Hepatocyte (in vitro differentiated cells): ENCODE results near the gene FBXO8. TPM values are rescaled to one million over a fixed set of nuclear protein-coding genes. Genes with fewer than 3 reads are reported as not detected.
A peak's percentile ranks its signal among the peaks of the same experiment; 100 is the strongest.

ENCODE experiments used
- DNase-seq: peaks from one replicate; pipeline ENCODE4 v3.0.0-alpha.2; 2016; ENCODE audit warnings: low spot score
- H2AFZ ChIP-seq: fragments of 200-600 bp; sonication (generic); 2 replicates; pipeline ENCODE4 v1.6.0; 2016; ENCODE audit warnings: antibody characterized with exemption, mild to moderate bottlenecking
- H3K27ac ChIP-seq: fragments of 200-600 bp; sonication (generic); 2 replicates; pipeline ENCODE4 v1.5.1; 2016; ENCODE audit warnings: mild to moderate bottlenecking
- H3K27me3 ChIP-seq: fragments of 200-600 bp; sonication (generic); 2 replicates; pipeline ENCODE4 v1.6.1; 2016
- H3K36me3 ChIP-seq: fragments of 200-600 bp; sonication (generic); replicated peaks from 2 replicates; pipeline ENCODE4 v1.5.1; 2016; ENCODE audit warnings: low read depth; ENCODE audit not compliant: insufficient read depth
- H3K4me1 ChIP-seq: fragments of 200-600 bp; sonication (generic); 2 replicates; pipeline ENCODE4 v1.5.1; 2016; ENCODE audit warnings: mild to moderate bottlenecking, moderate library complexity; ENCODE audit not compliant: insufficient read depth
- H3K4me2 ChIP-seq: fragments of 200-600 bp; sonication (generic); 2 replicates; pipeline ENCODE4 v1.6.0; 2016
- H3K4me3 ChIP-seq: fragments of 200-600 bp; sonication (generic); 2 replicates; pipeline ENCODE4 v1.5.1; 2016; ENCODE audit warnings: mild to moderate bottlenecking
- H3K79me2 ChIP-seq: fragments of 200-600 bp; sonication (generic); 2 replicates; pipeline ENCODE4 v1.6.0; 2017; ENCODE audit warnings: mild to moderate bottlenecking
- H3K9me2 ChIP-seq: fragments of 200-600 bp; sonication (generic); replicated peaks from 2 replicates; pipeline ENCODE4 v1.6.0; 2017; ENCODE audit warnings: mild to moderate bottlenecking; ENCODE audit not compliant: insufficient read depth
- H3K9me3 ChIP-seq: fragments of 200-600 bp; sonication (generic); 2 replicates; pipeline ENCODE4 v1.5.1; 2016; ENCODE audit warnings: low read depth, mild to moderate bottlenecking
- H4K20me1 ChIP-seq: fragments of 200-600 bp; sonication (generic); 2 replicates; pipeline ENCODE4 v1.6.0; 2016; ENCODE audit warnings: mild to moderate bottlenecking; ENCODE audit not compliant: insufficient read depth, poor library complexity, severe bottlenecking
- CTCF ChIP-seq: fragments of 200-600 bp; sonication (generic); IDR thresholded peaks from 2 replicates; pipeline ENCODE4 v1.5.1; 2016; ENCODE audit warnings: antibody characterized with exemption, mild to moderate bottlenecking; ENCODE audit not compliant: poor library complexity
- EZH2 ChIP-seq: fragments of 200-600 bp; sonication (generic); IDR thresholded peaks from 2 replicates; pipeline ENCODE4 v1.6.1; 2016; ENCODE audit warnings: antibody characterized with exemption, mild to moderate bottlenecking, borderline replicate concordance
- EZH2phosphoT487 ChIP-seq: fragments of 200-600 bp; sonication (generic); IDR thresholded peaks from one replicate; pipeline ENCODE4 v1.6.1; 2018; ENCODE audit warnings: antibody characterized with exemption, mild to moderate bottlenecking, low read depth, moderate library complexity; ENCODE audit not compliant: unreplicated experiment, severe bottlenecking
- WGBS: methylation state at CpG from one replicate; pipeline ENCODE4 v1.1.6; 2016; ENCODE audit warnings: low lambda C conversion rate; ENCODE audit errors: missing lambda C conversion rate; 5-methylcytosine and 5-hydroxymethylcytosine counted together
- polyA plus RNA-seq: library from polyadenylated mRNA; unstranded; fragments of >200 nt; fragmentation: Nextera tagmentation; extraction: Ambion mirVana; gene quantifications from 2 replicates; pipeline ENCODE4 v1.2.1, GENCODE V29; 2016
- total RNA-seq: library from RNA; depleted of rRNA; stranded (reverse); fragments of >200 nt; gene quantifications from 2 replicates; pipeline ENCODE4 v1.2.3, GENCODE V29; 2014

FBXO8 gene
- total and polyA plus RNA-seq, 2 experiments from 2014 or later = 21.3 to 35.7 TPM

- TF ChIP-seq CTCF (no peak), EZH2phosphoT487 (no peak), EZH2 (no peak)
- Histone ChIP-seq H3K9me3 (no peaks in the 10 kb centered on the region), H2AFZ (no peak overlapping the region), H3K27ac (no peak overlapping the region), H3K4me3 (no peak overlapping the region), H3K27me3 (no peaks in the 10 kb centered on the region), H4K20me1 (no peaks in the 10 kb centered on the region), H3K36me3 (no peaks in the 10 kb centered on the region), H3K79me2 (no peaks in the 10 kb centered on the region), H3K4me1 (no peaks in the 10 kb centered on the region), H3K4me2 (no peak overlapping the region), H3K9me2 (no peaks in the 10 kb centered on the region)
- 96% methylated on average over 1 of the region's 1 CpG for WGBS
- no peak for DNase-seq
Observed at GRCh38 chr4:174324236-174324635, 40.8 kb upstream of the FBXO8 start.

GRCh38 chr4:174320494-174321199 lies 37.2 kb upstream of the FBXO8 start:
- 62% methylated on average over 5 of the region's 5 CpGs for WGBS
- H4K20me1 ChIP-seq = no peaks in the 10 kb centered on the region

DNA sequence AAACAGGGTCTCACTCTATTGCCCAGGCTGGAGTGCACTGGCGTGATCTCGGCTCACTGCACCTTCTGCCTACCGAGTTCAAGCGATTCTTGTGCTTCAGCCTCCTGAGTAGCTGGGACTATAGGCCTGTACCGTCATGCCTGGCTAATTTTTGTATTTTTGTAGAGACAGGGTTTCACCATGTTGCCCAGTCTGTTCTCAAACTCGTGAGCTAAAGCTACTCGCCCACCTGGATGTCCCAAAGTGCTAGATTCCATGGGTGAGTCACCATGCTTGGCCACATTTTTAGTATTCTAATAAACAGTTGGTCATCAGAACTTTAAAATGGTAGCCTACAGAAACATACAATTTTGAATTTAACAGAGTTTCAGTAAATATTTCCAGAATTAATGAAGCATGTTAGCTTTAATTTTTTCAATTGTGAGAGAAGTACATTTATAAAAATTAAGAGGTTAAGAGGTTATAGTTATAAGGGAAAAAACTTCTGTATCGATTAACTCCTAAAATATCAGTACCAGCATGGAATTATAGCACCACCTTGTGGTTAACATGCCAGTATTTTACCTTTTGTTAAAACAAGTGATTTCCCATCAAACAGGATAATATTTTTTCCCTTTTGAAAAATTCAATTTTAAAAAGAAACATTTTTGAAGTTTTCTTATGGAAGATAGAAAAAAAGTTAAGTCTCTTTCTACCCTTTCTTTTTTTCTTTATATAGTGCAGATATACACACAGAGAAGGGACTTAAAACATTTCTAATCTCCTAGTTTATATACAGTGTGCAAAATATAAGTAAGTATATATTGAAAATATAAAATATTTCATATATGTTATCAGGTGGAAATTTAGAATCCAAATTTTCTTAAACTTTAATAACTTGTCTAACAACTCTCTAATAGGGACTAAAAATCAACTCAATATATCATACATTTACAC lies 35.6 kb upstream of the FBXO8 start:
- no peaks in the 10 kb centered on the region for H3K9me3 ChIP-seq
- 73% methylated on average over 8 of the region's 8 CpGs for whole genome bisulfite sequencing
- DNase-seq = peak; percentile 32
- H3K27ac ChIP-seq = no peak overlapping the region
- no peak overlapping the region for H3K4me2 ChIP-seq
- H2AFZ ChIP-seq = no peak overlapping the region
- H3K27me3 ChIP-seq = no peaks in the 10 kb centered on the region
- no peaks in the 10 kb centered on the region for H3K36me3 ChIP-seq
- TF ChIP-seq EZH2phosphoT487 (no peak), EZH2 (no peak), CTCF (peak; percentile 81)
- H4K20me1 ChIP-seq = no peaks in the 10 kb centered on the region
- H3K4me3 ChIP-seq = no peak overlapping the region
- H3K9me2 ChIP-seq = no peaks in the 10 kb centered on the region
- H3K79me2 ChIP-seq = no peaks in the 10 kb centered on the region
- no peaks in the 10 kb centered on the region for H3K4me1 ChIP-seq

More at GRCh38 chr4:174320494-174321199, 37.2 kb upstream of the FBXO8 start:
- no peak for TF ChIP-seq EZH2phosphoT487
- TF ChIP-seq CTCF = no peak
- no peak for TF ChIP-seq EZH2
- H3K9me3 ChIP-seq = no peaks in the 10 kb centered on the region
- no peak for DNase-seq
- H3K27me3 ChIP-seq = no peaks in the 10 kb centered on the region
- no peaks in the 10 kb centered on the region for H3K79me2 ChIP-seq
- no peak overlapping the region for H3K4me3 ChIP-seq
- no peaks in the 10 kb centered on the region for H3K4me1 ChIP-seq
- H2AFZ ChIP-seq = no peak overlapping the region
- no peaks in the 10 kb centered on the region for H3K9me2 ChIP-seq
- H3K4me2 ChIP-seq = no peak overlapping the region
- no peak overlapping the region for H3K27ac ChIP-seq
- no peaks in the 10 kb centered on the region for H3K36me3 ChIP-seq
